ENCODE data around the gene GARNL3.
A peak's percentile ranks its signal among the peaks of the same experiment; 100 is the strongest.

GARNL3 gene

DNA sequence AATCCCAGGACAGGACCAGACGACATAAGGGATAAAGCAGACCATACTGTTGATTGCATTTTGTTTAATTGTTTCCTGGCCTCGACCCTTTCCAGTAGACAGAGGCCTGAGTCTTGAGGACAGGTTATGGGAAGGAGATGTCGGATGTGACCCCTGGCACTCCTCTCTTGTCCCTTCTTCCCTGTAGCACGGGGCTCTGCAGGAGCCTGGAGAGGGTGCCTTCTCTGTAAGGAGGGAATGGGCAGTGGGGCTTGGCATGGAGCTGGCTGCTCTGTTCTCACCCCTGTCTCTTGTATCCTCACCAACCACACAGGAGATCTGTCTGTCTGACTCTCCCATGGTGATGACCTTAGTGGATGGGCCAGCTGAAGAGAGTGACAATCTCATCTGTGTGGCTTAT lies 92.3 kb downstream of the GARNL3 start:
- no peak for DNase-seq

- DNase-seq = no peak
These were observed 93.5 kb downstream of the GARNL3 start for GRCh38 chr9:127358023-127358535.

DNA sequence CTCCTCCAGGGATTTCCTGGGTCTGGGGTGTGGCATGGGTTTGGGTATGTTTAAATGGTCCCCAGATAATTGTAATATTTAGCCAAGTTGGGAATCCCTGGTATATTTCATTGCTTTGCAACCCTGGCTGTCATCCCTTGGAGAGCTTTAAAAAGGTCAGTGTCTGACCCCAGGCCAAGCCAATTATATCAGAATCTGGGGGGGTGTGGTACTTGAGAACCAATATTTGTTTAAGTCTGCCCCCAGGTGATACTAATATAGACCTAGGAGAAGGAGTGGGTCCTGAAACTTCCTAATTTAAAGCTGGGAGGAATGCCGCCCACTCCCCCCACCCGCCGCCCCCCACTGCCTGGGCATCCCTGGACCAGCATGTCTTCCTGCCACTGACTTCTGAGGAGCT lies 94.2 kb downstream of the GARNL3 start:
- DNase-seq = no peak

GRCh38 chr9:127360250-127360649 lies 95.7 kb downstream of the GARNL3 start:
- no peak for DNase-seq

GRCh38 chr9:127360829-127361228 lies 96.3 kb downstream of the GARNL3 start:
- no peak for DNase-seq

GRCh38 chr9:127361561-127361960 lies 97.0 kb downstream of the GARNL3 start:
- no peak for DNase-seq

- no peak for DNase-seq
These were observed 98.3 kb downstream of the GARNL3 start for GRCh38 chr9:127362829-127363228.

- DNase-seq = no peak
These were observed 100.9 kb downstream of the GARNL3 start for GRCh38 chr9:127365461-127365860.

GRCh38 chr9:127366594-127366993 lies 102.0 kb downstream of the GARNL3 start:
- DNase-seq = no peak

- no peak for DNase-seq
These were observed 104.4 kb downstream of the GARNL3 start for GRCh38 chr9:127368852-127369402.

DNA sequence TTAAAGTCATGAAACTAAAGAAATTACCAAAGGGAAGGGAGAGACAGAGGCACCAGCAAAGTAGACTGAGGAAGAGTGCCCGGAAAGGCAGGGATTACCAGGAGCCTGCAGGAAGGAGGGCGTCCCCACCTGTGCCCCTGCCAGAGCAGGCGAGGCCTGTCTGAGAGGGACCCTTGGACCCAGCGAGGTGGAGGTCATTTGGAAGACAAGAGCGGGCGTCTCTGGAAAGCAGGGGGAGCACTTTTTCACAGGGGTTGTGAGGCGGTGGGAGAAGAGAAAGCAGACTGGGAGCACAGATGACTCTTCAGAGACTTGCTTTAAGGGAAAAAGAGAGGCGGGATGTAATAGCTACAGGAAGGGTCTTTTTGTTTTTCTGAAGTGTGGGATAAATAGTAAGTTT lies 104.9 kb downstream of the GARNL3 start:
- DNase-seq = no peak

- no peak for DNase-seq
These were observed 105.6 kb downstream of the GARNL3 start for GRCh38 chr9:127370147-127370579.

DNA sequence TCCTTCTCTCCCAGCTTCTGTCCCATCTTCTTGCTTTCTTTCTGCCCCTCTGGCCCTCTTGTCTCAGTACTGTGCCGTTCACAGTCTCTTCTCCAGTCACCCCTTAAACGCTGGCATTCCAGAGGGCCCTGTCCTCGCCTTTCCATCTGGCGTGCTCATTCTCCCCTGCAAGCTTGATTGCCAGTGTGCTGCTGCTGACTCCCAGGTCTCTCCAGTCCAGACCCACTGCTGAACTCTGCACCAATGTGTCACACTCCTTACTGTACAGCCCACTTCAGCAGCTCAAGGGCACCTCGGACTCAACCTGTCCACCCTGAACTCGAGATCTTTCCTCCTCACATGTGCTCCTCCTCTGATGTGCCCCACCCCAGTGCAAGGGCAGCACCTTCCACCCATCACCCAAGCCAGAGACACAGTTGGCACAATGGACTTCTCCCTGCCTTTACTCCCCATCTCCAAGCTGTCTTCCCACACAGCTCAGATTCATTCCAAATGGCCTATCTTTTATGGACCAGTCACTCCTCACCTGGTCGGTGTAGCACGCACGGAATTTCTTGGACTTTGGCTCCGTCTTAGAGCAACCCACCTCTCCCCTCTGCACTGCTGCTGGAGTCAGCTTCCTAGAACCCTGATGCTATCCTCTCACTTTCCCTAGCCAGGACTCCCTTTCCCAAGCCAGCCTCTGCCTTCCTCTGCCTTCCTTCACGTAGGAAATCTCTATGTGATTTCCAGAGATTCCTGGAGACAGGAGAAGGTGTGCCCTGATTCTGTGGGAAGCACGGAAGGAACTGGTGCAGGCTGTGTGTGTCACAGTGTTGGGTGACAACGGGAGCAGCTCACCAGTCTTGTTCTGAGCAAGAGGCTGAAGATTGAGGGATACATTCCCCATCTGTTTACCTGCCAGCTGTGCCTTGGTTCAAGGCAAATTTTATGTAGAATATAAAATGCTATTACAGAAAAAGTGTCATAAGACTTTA lies 106.4 kb downstream of the GARNL3 start:
- DNase-seq = no peak

- no peak for DNase-seq
These were observed 115.9 kb downstream of the GARNL3 start for GRCh38 chr9:127380479-127380878.

DNA sequence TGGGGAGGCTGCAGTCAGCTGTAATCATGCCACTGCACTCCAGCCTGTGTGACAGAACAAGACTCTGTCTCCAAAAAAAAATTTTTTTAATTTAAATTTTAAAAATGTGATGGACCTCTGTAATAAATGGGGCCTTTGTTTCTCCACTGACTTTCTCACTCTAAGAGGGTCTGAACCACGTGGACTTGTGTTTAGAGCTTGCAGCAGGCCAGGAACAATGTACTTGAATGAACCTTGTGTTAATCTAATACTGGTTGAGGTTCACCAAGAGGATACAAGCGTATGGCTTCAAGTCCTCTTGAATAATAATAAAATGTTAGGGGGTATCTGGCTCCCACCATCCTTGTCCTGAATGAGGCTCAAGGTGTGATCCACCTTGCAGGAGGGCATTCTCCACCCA lies 118.0 kb downstream of the GARNL3 start:
- DNase-seq = no peak

- DNase-seq = no peak
These were observed 119.6 kb downstream of the GARNL3 start for GRCh38 chr9:127384016-127384730.

GRCh38 chr9:127384901-127385300 lies 120.3 kb downstream of the GARNL3 start:
- DNase-seq = no peak

GRCh38 chr9:127386249-127386648 lies 121.7 kb downstream of the GARNL3 start:
- DNase-seq = no peak

GRCh38 chr9:127386981-127387380 lies 122.4 kb downstream of the GARNL3 start:
- no peak for DNase-seq

- DNase-seq = peak; percentile 97
These were observed 123.7 kb downstream of the GARNL3 start for GRCh38 chr9:127388037-127388855.

GRCh38 chr9:127388856-127389238 lies 124.3 kb downstream of the GARNL3 start:
- DNase-seq = peak; percentile 28
